GM12873 (cell line): ENCODE data around the gene KIF1A.

Experiments used
- TF ChIP-seq, protein P1 (sequence below): IDR thresholded peaks from 2 replicates; pipeline ENCODE4 v1.5.1; 2012; ENCODE audit warnings: low read depth, mild to moderate bottlenecking, moderate library complexity, low read length, control low read depth; ENCODE audit not compliant: insufficient read depth; ENCODE audit errors: missing control alignments

Gene KIF1A

DNA sequence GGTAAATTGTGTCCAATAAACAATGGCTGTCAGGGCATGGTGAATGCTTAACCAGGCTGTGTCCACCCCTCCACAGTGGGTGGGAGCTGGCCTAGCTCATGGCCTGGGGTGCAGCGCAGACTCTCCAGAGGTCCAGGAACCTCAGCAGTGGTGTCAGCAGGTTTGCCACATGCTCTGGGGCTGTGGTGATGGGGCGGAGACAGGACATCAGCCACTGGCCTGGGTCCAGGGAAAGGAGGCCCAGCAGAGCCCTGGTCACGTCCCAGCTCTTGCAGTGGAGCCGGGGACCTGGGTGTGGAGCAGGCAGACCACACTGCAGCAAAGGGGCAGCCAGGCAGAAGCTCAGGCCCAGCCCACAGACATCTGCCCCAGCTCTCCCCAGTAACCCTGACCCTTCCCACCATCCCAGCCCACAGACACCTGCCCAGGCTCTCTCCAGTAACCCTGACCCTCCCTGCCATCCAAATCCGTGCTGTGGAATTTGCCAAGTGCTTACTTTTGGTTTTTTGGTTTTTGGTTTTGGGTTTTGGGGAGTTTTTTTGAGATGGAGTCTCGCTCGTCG, 13.8 kb upstream of the KIF1A start:
- TF ChIP-seq, protein P1, sequence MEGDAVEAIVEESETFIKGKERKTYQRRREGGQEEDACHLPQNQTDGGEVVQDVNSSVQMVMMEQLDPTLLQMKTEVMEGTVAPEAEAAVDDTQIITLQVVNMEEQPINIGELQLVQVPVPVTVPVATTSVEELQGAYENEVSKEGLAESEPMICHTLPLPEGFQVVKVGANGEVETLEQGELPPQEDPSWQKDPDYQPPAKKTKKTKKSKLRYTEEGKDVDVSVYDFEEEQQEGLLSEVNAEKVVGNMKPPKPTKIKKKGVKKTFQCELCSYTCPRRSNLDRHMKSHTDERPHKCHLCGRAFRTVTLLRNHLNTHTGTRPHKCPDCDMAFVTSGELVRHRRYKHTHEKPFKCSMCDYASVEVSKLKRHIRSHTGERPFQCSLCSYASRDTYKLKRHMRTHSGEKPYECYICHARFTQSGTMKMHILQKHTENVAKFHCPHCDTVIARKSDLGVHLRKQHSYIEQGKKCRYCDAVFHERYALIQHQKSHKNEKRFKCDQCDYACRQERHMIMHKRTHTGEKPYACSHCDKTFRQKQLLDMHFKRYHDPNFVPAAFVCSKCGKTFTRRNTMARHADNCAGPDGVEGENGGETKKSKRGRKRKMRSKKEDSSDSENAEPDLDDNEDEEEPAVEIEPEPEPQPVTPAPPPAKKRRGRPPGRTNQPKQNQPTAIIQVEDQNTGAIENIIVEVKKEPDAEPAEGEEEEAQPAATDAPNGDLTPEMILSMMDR: no peak

GRCh38 chr2:240832921-240833494, 13.0 kb upstream of the KIF1A start:
- TF ChIP-seq, protein P1: no peak

GRCh38 chr2:240832205-240832727, 12.2 kb upstream of the KIF1A start:
- TF ChIP-seq, protein P1: no peak

DNA sequence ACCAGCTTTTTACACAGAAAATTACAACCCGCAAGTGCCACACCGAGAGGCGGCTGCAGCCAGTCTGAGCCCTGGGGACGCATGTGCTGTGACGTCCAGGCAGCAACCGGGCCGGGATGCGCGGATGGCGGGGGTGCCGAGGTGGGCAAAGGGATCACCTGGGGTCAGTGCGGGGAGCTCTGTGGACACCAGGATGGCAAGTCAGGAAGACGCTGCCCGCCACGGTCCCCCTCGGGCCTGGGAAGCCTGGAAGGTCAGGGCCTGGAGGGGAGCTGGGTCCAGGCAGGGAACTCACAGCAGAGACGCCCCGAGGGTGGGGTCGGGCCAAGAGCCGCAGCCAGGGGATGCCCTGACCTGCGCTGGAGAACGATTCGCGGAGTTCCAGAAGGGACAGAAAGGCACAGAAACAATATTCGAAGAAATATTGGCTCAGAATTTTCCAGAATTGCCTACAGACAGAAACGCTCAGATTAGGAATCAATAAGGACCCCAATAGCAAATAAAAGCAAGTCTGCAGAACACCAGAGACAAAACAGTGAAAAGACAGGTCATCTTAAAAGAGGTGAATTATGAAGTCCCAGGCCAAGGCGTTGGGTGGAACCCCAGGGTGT, 11.7 kb upstream of the KIF1A start:
- TF ChIP-seq, protein P1: no peak

- TF ChIP-seq, protein P1: no peak
Measured at GRCh38 chr2:240825476-240825875, 5.5 kb upstream of the KIF1A start.

DNA sequence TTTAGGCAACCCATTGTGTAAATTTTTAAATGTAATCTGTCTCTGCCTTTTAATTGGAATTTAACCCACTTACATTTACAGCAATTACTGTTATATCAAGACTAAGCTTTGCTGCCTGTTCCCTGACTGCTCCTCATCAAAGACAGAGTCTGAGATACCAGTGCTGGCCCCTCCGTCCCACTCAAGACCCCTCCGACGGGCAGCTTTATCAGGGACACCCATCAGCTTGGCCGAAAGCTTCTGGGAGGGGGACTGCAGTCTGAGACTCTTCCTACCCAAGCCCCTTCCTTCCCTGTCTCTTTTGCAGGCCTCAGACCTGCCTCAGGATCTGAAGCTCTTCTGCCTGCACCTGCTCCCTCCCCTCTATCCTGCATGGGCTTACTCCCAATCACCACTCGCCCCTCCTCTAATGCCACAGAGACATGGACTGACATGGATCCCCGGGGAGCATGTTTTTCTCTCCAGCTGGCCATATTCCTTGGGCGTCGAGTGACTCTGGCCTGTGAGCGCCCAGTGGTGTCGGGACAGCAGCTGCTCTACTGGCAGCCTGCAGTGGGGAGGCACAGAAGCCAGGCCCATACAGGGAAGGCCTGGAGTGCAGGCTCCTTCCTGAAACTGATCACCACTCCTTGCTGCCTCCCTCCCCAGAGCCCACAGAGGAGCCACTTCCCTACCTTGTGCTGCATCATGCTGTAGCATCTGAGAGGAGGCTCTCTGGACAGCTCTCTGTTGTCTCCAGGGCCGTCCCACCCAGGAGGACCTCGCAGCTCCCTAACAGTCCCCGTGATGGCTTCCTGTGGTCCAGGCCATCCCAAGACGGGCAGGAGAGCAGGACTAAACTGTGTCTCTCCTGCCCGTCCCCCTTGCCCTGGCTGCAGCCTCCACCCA, 3.7 kb upstream of the KIF1A start:
- TF ChIP-seq, protein P1: no peak

GRCh38 chr2:240822280-240822847, 2.3 kb upstream of the KIF1A start:
- TF ChIP-seq, protein P1: no peak
